Activated naive CD8-positive, alpha-beta T cell treated with anti-CD3 and anti-CD28 coated beads, Interleukin-2, amount 10 ng/mL, durations not matched to agents 7 days and 5 days (primary cell): Measurements from ENCODE around the gene NKX1-1. TPM values are rescaled to one million over a fixed set of nuclear protein-coding genes. Genes with fewer than 3 reads are reported as not detected.
A peak's percentile ranks its signal among the peaks of the same experiment; 100 is the strongest.

Experiments used
- ATAC-seq: fragments of 150-1000 bp; cut with Tn5 transposase; one replicate; pipeline ENCODE4 v1.10.0; 2021; ENCODE audit warnings: low read depth, moderate library complexity
- POLR2A ChIA-PET: fragments of 350-600 bp; sonication (Branson Sonifier 250); formaldehyde crosslinking; loops from one replicate; lab custom pipeline; 2021; ENCODE audit warnings: antibody characterized with exemption; lab: Charles Lee
- DNase-seq: peaks from one replicate; pipeline ENCODE4 v3.0.0; 2021
- H3K27ac Mint-ChIP-seq: one replicate; pipeline ENCODE4 v1.8.0; 2022; ENCODE audit warnings: mild to moderate bottlenecking, mixed read lengths
- H3K27me3 Mint-ChIP-seq: one replicate; pipeline ENCODE4 v1.8.0; 2022; ENCODE audit warnings: mild to moderate bottlenecking, moderate library complexity, mixed read lengths
- H3K36me3 Mint-ChIP-seq: one replicate; pipeline ENCODE4 v1.8.0; 2021; ENCODE audit warnings: mild to moderate bottlenecking, mixed read lengths
- H3K4me1 Mint-ChIP-seq: one replicate; pipeline ENCODE4 v1.8.0; 2021; ENCODE audit warnings: mixed read lengths
- H3K4me3 Mint-ChIP-seq: one replicate; pipeline ENCODE4 v1.8.0; 2022; ENCODE audit warnings: mild to moderate bottlenecking, moderate library complexity, mixed read lengths
- H3K9me3 Mint-ChIP-seq: one replicate; pipeline ENCODE4 v1.8.0; 2021; ENCODE audit warnings: mixed read lengths
- total RNA-seq, 2 experiments: library from RNA; stranded (reverse); gene quantifications; one replicate each; pipeline ENCODE4 v1.2.3, GENCODE V29; 2021

The NKX1-1 gene
- total RNA-seq, 2 experiments from 2014 or later = not detected

GRCh38 chr4:1371176-1372165, 34.8 kb downstream of the NKX1-1 start:
- no peak for ATAC-seq
- peak; percentile 4 for DNase-seq
- no peak overlapping the region for H3K27ac Mint-ChIP-seq
- H3K4me3 Mint-ChIP-seq = no peak overlapping the region
- no peaks in the 10 kb centered on the region for H3K27me3 Mint-ChIP-seq
- no peaks in the 10 kb centered on the region for H3K36me3 Mint-ChIP-seq
- no peaks in the 10 kb centered on the region for H3K4me1 Mint-ChIP-seq
- no peaks in the 10 kb centered on the region for H3K9me3 Mint-ChIP-seq
- POLR2A ChIA-PET = no interaction called here

DNA sequence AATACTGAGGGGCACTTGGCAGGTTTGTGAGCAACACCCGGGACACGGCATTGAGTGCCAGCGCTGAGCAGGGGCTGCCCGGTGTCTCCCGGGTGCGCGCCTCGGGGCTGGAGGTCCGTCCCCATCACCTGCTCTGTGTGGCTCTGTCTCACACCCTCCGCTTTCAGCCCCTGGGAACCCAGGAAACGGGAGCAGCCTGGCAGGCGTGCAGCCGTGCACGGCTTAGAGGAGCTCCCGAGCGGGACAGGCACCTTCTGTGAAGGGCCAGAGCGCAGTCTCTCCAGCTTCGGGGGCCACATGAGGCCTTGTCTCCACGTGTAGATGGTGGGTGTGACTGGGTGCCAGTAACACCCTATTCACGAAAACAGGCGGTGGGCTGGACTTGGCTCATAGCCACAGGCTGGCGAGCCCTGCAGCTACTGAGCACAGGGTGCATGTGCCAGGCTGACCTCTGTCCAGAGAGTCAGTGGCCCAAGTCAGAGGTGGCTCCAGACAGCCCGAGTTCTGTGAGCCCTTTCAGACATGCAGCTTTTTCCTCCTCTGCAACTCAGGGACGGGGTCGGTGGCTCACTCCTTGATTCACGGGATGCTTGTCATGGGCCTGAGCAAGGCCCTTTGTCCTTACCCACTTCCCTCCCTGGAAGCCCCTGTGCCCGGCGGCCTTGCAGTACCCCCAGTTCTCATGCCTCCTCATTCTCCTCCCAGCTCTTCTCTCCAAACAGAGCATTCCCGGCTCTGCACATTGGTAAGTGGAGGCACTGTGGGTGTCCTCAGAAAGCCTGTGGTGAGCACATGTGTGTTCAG, 35.7 kb downstream of the NKX1-1 start:
- no peaks in the 10 kb centered on the region for H3K27me3 Mint-ChIP-seq
- H3K36me3 Mint-ChIP-seq = no peaks in the 10 kb centered on the region
- H3K4me1 Mint-ChIP-seq = no peaks in the 10 kb centered on the region
- H3K4me3 Mint-ChIP-seq = no peak overlapping the region
- no peak overlapping the region for H3K27ac Mint-ChIP-seq
- DNase-seq (peak; percentile 15), ATAC-seq (no peak)
- POLR2A ChIA-PET = no interaction called here
- no peaks in the 10 kb centered on the region for H3K9me3 Mint-ChIP-seq

DNA sequence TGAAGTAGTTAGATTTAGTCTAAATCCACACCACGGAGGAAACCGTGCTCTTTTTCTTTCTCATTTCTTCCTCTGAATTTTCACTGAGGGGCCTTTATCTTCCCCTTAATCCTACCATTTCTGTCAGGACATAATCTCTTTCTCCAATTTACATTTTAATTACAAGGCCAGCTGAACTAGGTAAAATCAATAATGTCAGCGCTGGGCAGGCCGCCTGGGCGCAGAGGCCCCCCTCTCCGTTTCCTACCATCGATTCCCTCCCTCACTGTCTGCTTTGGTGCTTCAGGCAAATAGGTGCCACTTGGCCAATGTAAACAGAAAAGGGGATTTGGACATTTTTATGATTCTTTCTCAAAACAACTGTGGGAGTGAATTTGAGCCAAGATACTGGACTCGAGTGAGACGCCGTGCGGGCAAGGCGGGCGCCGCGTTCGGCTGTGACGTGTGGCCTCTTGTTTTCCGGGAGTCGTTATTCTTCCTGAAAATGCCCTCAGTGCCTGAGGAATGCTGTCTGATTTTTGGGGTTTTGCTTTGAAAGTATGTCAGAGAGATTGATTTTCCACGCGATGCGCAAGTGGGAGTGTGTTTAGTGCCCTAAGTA, 36.7 kb downstream of the NKX1-1 start:
- POLR2A ChIA-PET = no interaction called here
- no peaks in the 10 kb centered on the region for H3K36me3 Mint-ChIP-seq

DNA sequence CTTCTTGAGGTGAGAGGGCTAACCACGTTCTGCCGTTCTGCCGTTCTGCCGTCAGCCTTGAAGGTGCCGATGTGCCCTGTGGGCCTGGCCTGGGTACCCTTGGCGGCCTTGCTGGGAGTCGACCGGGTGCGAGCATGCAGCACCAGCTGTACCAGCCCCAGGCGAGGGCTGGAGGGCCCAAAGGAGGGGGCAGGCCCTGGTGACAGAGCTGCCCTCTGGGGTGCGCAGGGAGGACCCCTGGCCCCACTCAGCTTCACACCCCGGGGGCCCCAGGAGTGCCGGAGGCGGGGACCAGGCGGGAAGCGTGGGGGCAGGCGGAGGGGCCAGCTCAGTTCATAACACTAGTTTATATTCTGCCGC, 37.2 kb downstream of the NKX1-1 start:
- Mint-ChIP-seq H3K27ac (no peak overlapping the region), H3K4me1 (no peaks in the 10 kb centered on the region), H3K27me3 (no peaks in the 10 kb centered on the region), H3K4me3 (no peak overlapping the region), H3K9me3 (no peaks in the 10 kb centered on the region), H3K36me3 (no peaks in the 10 kb centered on the region)
- POLR2A ChIA-PET = no interaction called here
- no peak for DNase-seq
- no peak for ATAC-seq

More for the DNA sequence above, 36.7 kb downstream of the NKX1-1 start:
- Mint-ChIP-seq H3K4me1 (no peaks in the 10 kb centered on the region), H3K4me3 (no peak overlapping the region), H3K27ac (no peak overlapping the region), H3K27me3 (no peaks in the 10 kb centered on the region), H3K9me3 (no peaks in the 10 kb centered on the region)
- DNase-seq (no peak), ATAC-seq (no peak)

DNA sequence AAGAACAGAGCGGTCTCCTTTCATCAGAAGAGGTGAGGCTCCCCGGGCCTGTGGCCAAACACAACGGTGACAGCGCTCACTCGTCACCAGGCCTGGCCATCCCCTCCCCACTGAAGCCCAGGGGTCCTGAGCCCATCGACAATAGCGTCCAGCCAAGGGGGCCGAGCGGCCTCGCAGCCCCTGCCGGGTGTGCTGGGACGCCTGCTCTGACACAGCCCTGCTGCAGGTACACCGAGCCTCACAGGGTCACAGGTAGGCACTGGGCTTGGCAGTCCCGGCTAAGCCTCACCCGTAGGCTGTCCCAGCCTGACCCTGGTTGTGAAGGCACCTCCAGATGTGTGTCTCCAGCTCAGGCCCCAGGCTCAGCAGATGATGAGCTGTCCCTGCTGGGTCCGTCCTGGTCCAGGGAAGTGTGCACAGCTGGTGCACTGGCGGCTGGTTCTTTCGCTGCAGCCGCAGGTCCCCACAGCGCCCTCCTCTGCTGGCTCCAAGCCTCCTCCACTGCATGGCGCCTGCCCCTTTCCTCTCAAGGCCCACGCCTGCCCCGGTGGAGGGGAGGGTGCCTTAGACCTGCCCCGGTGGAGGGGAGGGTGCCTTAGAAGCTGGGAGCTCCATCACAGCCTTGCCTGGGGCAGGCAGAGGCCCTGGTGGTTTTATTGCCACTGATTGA, 37.7 kb downstream of the NKX1-1 start:
- Mint-ChIP-seq H3K4me3 (no peak overlapping the region), H3K36me3 (no peaks in the 10 kb centered on the region), H3K9me3 (no peaks in the 10 kb centered on the region), H3K4me1 (no peaks in the 10 kb centered on the region), H3K27ac (no peak overlapping the region), H3K27me3 (no peaks in the 10 kb centered on the region)
- POLR2A ChIA-PET = no interaction called here
- DNase-seq = peak; percentile 25
- no peak for ATAC-seq

DNA sequence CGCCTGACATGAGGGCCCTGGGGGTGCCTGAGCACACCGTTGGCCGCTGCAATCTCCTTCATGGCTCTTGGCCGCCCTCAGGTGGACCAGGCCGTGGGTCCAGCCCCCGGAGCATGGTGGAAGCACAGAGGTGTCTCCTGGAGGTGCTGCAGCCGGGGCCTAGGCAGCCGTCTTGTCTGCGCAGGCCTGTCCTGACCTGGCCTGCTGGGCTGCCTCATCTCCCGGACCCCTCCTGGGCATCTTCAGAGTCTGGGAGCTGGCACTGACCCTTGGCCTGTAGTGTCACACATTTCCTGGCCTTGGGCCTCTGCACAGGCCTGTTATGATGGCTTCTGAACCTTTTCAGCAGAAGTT, 38.3 kb downstream of the NKX1-1 start:
- no peaks in the 10 kb centered on the region for H3K27me3 Mint-ChIP-seq
- POLR2A ChIA-PET = no interaction called here
- no peaks in the 10 kb centered on the region for H3K36me3 Mint-ChIP-seq
- H3K27ac Mint-ChIP-seq = no peak overlapping the region
- H3K4me1 Mint-ChIP-seq = no peaks in the 10 kb centered on the region
- H3K4me3 Mint-ChIP-seq = no peak overlapping the region
- DNase-seq (peak; percentile 20), ATAC-seq (no peak)
- H3K9me3 Mint-ChIP-seq = no peaks in the 10 kb centered on the region

DNA sequence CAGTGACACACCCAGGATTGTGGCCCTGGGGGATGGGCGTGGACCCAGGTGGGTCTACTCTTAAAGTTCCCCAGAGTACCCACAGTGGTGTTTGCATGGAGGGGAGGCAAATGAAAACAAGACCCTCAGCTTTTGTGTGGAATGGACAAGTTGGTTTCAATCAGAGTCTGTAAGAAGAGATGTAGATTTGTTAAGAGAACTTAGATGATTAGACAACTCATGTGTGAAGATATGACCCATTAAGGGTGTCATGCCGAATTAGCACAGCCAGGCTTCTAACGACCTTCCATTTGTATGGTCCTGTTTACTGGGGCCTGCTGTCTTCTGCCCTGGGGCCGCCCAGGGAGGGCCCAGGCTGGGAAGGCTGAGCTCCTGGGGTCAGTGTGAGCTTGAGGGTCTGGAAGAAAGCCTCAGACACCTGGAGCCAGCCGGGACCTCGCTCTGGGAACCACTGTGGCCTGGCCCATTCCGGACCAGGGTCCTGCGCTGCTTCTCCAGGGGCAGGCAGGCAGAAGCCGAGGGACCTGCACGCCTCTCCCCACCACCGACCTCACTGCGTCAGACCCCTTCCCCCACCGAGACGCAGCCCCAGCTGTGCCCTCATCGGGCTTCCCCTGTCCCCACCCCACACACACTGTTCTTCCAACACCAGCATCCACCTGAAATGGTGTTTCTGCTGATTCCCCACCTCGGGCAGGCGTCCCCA, 38.9 kb downstream of the NKX1-1 start:
- Mint-ChIP-seq H3K27ac (no peak overlapping the region), H3K9me3 (no peaks in the 10 kb centered on the region), H3K27me3 (no peaks in the 10 kb centered on the region), H3K4me1 (no peaks in the 10 kb centered on the region), H3K36me3 (no peaks in the 10 kb centered on the region), H3K4me3 (no peak overlapping the region)
- peak; percentile 21 for DNase-seq
- no peak for ATAC-seq
- POLR2A ChIA-PET = no interaction called here

DNA sequence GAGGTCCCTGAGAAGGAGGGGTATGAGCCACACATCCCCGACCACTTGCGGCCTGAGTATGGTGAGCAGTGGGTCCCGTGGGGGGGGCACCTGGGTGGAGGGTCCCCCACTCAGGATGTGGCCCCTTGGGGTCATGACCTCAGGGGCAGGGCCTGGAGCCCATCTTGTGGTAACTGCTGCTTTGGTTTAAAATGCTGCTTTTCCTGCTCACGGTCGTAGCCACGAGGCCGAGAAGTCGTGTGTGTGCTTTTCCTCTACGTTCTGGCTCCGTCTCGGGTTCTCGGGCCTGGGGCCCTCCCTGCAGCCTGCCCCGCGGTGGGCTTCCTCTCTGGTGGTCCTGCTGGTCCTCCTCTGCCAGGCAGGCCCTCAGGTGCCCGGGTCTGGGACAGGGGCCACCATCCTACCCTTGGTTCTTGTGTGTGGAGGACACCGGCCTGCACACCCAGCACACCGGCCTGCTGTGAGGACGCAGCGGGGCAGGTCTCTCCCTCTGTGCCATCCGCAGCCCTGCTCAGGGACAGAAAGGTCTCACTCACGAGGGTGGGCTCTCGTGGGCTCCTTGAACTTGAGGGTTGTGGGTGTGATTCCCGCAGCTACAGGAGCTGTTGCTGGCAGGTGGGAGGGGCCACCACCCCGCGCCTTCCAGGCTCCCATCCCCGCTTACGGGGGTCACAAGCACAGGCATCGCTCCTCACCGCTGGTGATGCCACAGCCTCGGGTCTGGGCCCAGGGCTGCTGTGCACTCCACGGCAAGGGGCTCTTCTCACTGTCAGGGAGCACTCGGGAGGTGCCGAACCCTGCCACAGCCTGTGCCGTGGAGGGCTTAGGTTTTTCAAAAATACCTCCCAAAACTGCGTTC, 39.6 kb downstream of the NKX1-1 start:
- no peaks in the 10 kb centered on the region for H3K36me3 Mint-ChIP-seq
- DNase-seq = peak; percentile 21
- POLR2A ChIA-PET = no interaction called here
- H3K27ac Mint-ChIP-seq = no peak overlapping the region
- H3K4me1 Mint-ChIP-seq = no peaks in the 10 kb centered on the region
- H3K9me3 Mint-ChIP-seq = no peaks in the 10 kb centered on the region
- no peak overlapping the region for H3K4me3 Mint-ChIP-seq
- ATAC-seq = no peak
- no peaks in the 10 kb centered on the region for H3K27me3 Mint-ChIP-seq

DNA sequence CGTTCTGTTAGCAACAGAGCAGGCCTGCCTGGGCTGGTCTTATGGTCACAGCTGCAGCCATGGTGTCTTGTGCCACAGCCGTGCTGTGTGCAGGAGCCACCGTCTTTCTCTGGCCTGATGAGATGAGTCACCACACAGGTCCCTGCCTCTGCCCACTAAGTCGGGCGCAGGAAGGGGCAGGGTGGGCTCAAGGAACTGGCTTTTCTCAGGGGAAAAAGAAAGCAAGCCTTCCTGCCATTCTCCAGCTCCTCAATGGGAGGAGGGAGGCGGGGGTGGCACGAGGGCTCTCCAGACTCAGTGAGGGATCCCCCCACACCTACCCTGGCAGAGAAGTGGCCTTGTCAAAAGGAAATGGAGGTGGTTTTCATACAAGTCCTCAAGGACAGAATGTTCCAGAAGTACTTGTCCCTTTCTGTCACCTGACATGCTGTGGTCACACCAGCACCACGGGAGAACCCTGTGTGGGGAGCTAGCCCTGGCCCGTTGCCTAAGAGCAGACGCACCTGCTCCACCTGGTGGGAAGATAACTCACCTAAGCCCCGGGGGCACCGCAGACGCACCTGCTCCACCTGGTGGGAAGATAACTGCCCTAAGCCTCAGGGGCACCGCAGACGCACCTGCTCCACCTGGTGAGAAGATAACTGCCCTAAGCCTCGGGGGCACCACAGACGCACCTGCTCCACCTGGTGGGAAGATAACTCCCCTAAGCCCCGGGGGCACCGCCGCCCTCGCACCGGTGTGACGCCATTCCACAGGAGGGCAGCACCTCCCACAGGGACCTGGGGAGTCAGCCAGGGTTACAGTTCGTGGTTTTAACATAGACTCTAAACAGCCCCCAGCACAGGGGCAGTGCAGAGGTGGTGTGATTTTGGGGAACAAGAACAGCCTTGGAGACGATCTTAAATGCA, 40.7 kb downstream of the NKX1-1 start:
- Mint-ChIP-seq H3K27me3 (no peaks in the 10 kb centered on the region), H3K36me3 (no peaks in the 10 kb centered on the region), H3K4me3 (no peak overlapping the region), H3K4me1 (no peaks in the 10 kb centered on the region), H3K27ac (no peak overlapping the region), H3K9me3 (no peaks in the 10 kb centered on the region)
- DNase-seq (no peak), ATAC-seq (no peak)
- POLR2A ChIA-PET = no interaction called here

DNA sequence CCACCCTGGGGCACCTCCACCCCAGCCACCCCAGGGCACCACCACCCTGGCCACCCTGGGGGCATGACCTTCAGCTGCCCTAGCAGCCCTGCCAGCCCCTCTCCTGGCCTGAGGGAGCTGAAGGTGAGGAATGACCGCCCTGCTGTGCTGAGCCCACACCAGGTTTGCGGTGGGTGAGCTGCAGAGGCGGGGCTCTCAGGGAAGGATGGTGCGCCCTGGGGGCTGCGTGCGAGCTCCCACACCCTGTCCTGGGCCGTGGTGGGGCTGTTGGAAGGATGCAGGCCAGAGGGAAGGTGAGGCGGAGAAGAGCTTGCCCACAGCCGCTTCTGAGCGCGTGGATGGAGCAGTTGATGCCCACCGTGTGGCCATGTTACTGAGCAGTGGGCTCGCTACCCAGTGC, 41.5 kb downstream of the NKX1-1 start:
- H3K27ac Mint-ChIP-seq = no peak overlapping the region
- H3K36me3 Mint-ChIP-seq = no peaks in the 10 kb centered on the region
- ATAC-seq (no peak), DNase-seq (no peak)
- no peak overlapping the region for H3K4me3 Mint-ChIP-seq
- no peaks in the 10 kb centered on the region for H3K4me1 Mint-ChIP-seq
- no peaks in the 10 kb centered on the region for H3K9me3 Mint-ChIP-seq
- no peaks in the 10 kb centered on the region for H3K27me3 Mint-ChIP-seq
- POLR2A ChIA-PET = no interaction called here

DNA sequence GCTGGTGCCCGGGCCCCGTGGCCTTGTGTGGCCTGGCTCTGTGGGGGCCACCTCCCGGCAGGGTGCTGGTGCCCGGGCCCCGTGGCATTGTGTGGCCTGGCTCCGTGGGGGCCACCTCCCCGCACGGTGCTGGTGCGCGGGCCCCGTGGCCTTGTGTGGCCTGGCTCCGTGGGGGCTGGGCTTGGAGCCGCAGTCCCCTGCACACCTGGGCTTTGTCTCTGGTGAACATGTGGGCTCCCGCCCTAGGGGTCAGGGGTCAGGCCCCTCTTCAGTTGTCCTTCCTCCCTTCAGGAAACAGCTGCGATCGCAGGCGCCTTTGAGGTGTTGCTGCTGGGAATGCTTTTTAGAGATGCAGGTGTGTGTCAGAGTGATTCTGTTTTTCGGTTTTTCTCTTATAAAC, 42.0 kb downstream of the NKX1-1 start:
- POLR2A ChIA-PET = no interaction called here
- Mint-ChIP-seq H3K4me3 (no peak overlapping the region), H3K27me3 (no peaks in the 10 kb centered on the region), H3K27ac (no peak overlapping the region), H3K36me3 (no peaks in the 10 kb centered on the region), H3K4me1 (no peaks in the 10 kb centered on the region), H3K9me3 (no peaks in the 10 kb centered on the region)
- DNase-seq (no peak), ATAC-seq (no peak)
